MCF 10A (cell line): Measurements from ENCODE around the gene MYZAP. TPM values are rescaled to one million over a fixed set of nuclear protein-coding genes. Genes with fewer than 3 reads are reported as not detected.
A peak's percentile ranks its signal among the peaks of the same experiment; 100 is the strongest.

Experiments used
- BruUV-seq: library from RNA; stranded (reverse); fragments of 400-500 nt; replicated peaks from 2 replicates; lab custom pipeline; 2021; lab: Mats Ljungman, UMichigan
- CTCF ChIA-PET: fragments of 300-600 bp; sonication (Branson Sonifier 250); formaldehyde crosslinking; extraction: SDS; loops from one replicate; lab custom pipeline; 2021; ENCODE audit warnings: antibody characterized with exemption, inconsistent platforms; lab: Yijun Ruan, JAX
- POLR2A ChIA-PET: fragments of 300-600, 350-650 bp; sonication (Branson Sonifier 250); formaldehyde crosslinking; extraction: SDS; loops from one replicate; lab custom pipeline; 2020; ENCODE audit warnings: antibody characterized with exemption, inconsistent platforms; lab: Yijun Ruan, JAX
- DNase-seq: peaks from one replicate; pipeline ENCODE4 v3.0.0-alpha.2; 2018; ENCODE audit not compliant: unreplicated experiment
- H3K27ac Mint-ChIP-seq: one replicate; pipeline ENCODE4 v1.8.0; 2022; ENCODE audit warnings: mild to moderate bottlenecking, low read depth, mixed read lengths; ENCODE audit not compliant: unreplicated experiment
- H3K27me3 Mint-ChIP-seq: one replicate; pipeline ENCODE4 v1.8.0; 2022; ENCODE audit warnings: mixed read lengths; ENCODE audit not compliant: insufficient read depth, unreplicated experiment
- H3K36me3 Mint-ChIP-seq: one replicate; pipeline ENCODE4 v1.8.0; 2022; ENCODE audit warnings: mild to moderate bottlenecking, moderate library complexity, mixed read lengths; ENCODE audit not compliant: insufficient read depth, unreplicated experiment
- H3K4me1 Mint-ChIP-seq: one replicate; pipeline ENCODE4 v1.8.0; 2022; ENCODE audit warnings: mixed read lengths; ENCODE audit not compliant: insufficient read depth, unreplicated experiment
- H3K4me3 Mint-ChIP-seq: one replicate; pipeline ENCODE4 v1.8.0; 2022; ENCODE audit warnings: mild to moderate bottlenecking, moderate library complexity, mixed read lengths; ENCODE audit not compliant: unreplicated experiment
- H3K9me3 Mint-ChIP-seq: one replicate; pipeline ENCODE4 v1.8.0; 2022; ENCODE audit warnings: mixed read lengths; ENCODE audit not compliant: unreplicated experiment
- CTCF ChIP-seq: fragments of 200-600 bp; IDR thresholded peaks from one replicate; pipeline ENCODE4 v1.8.0; 2022; ENCODE audit warnings: antibody characterized with exemption, mild to moderate bottlenecking; ENCODE audit not compliant: unreplicated experiment
- intact Hi-C: fragments of 100-400 bp; cut with micrococcal nuclease; formaldehyde crosslinking; loops from 2 replicates; pipeline ENCODE4 v1.14.1; 2022
- total RNA-seq: library from RNA; stranded (reverse); gene quantifications from 2 replicates; pipeline ENCODE4 v1.2.3, GENCODE V29; 2022

The MYZAP gene
- total RNA-seq, 1 experiment from 2014 or later = 1.3 TPM

GRCh38 chr15:57667171-57667849 is 75.6 kb downstream of the MYZAP start:
- POLR2A ChIA-PET = interaction anchor here (0.6 to 5.9 kb wide), 7 partner anchors 9 to 404 kb away, joined by 3 to 45 read pairs (median 3); partner anchors contain the start of gene POLR2M
- peaks cover 19% of the 10 kb centered on the region for H3K4me1 Mint-ChIP-seq
- peak; percentile 73 for DNase-seq
- TF ChIP-seq CTCF = peak; percentile 50
- H3K27ac Mint-ChIP-seq = no peak overlapping the region
- H3K36me3 Mint-ChIP-seq = no peaks in the 10 kb centered on the region
- H3K27me3 Mint-ChIP-seq = no peaks in the 10 kb centered on the region
- no TSS peak for BruUV-seq
- CTCF ChIA-PET = interaction anchor here (0.6 to 6.3 kb wide), 29 partner anchors 9 to 1468 kb away, joined by 3 to 64 read pairs (median 4); partner anchors contain the start of gene ALDH1A2
- no peaks in the 10 kb centered on the region for H3K9me3 Mint-ChIP-seq
- intact Hi-C loops = loop anchor here (1.0 to 2.0 kb wide), 6 partner anchors 41 to 515 kb away; no protein-coding TSS in a partner anchor
- peak overlapping the region; percentile 43 for H3K4me3 Mint-ChIP-seq

GRCh38 chr15:57668016-57668415 is 76.3 kb downstream of the MYZAP start:
- H3K27ac Mint-ChIP-seq = no peak overlapping the region
- H3K4me3 Mint-ChIP-seq = no peak overlapping the region
- no peaks in the 10 kb centered on the region for H3K27me3 Mint-ChIP-seq
- intact Hi-C loops = no loop called here
- no peak for DNase-seq
- ChIA-PET POLR2A (interaction anchor here (0.6 to 5.9 kb wide), 5 partner anchors 12 to 403 kb away, joined by 3 to 45 read pairs (median 3); partner anchors contain the start of gene POLR2M), CTCF (interaction anchor here (0.6 to 6.3 kb wide), 20 partner anchors 10 to 515 kb away, joined by 3 to 64 read pairs (median 5); partner anchors contain the start of gene ALDH1A2)
- peaks cover 19% of the 10 kb centered on the region for H3K4me1 Mint-ChIP-seq
- no peaks in the 10 kb centered on the region for H3K9me3 Mint-ChIP-seq
- BruUV-seq = no TSS peak
- no peaks in the 10 kb centered on the region for H3K36me3 Mint-ChIP-seq
- TF ChIP-seq CTCF = no peak

- Mint-ChIP-seq H3K36me3 (no peaks in the 10 kb centered on the region), H3K27me3 (no peaks in the 10 kb centered on the region), H3K27ac (peak overlapping the region; percentile 49), H3K4me3 (no peak overlapping the region), H3K9me3 (no peaks in the 10 kb centered on the region), H3K4me1 (peaks cover 21% of the 10 kb centered on the region)
- no peak for TF ChIP-seq CTCF
- CTCF ChIA-PET = interaction anchor here (1.3 kb wide), 2 partner anchors 395 to 399 kb away, joined by 3 read pairs; no protein-coding TSS in a partner anchor
- POLR2A ChIA-PET = interaction anchor here (2.3 kb wide), 1 partner anchor 35 kb away, joined by 10 read pairs; the partner anchor contains the start of gene POLR2M
- no TSS peak for BruUV-seq
- no peak for DNase-seq
- intact Hi-C loops = no loop called here
Observed at GRCh38 chr15:57671636-57672035, 79.9 kb downstream of the MYZAP start.

- no peak for DNase-seq
- no peak for TF ChIP-seq CTCF
- CTCF ChIA-PET = interaction anchor here (1.1 to 1.6 kb wide), 2 partner anchors 9 to 186 kb away, joined by 3 to 8 read pairs; no protein-coding TSS in a partner anchor
- Mint-ChIP-seq H3K27me3 (no peaks in the 10 kb centered on the region), H3K4me1 (peaks cover 19% of the 10 kb centered on the region), H3K9me3 (no peaks in the 10 kb centered on the region), H3K36me3 (no peaks in the 10 kb centered on the region), H3K4me3 (no peak overlapping the region), H3K27ac (no peak overlapping the region)
- intact Hi-C loops = no loop called here
- POLR2A ChIA-PET = no interaction called here
- BruUV-seq = no TSS peak
Observed at GRCh38 chr15:57675481-57676181, 83.9 kb downstream of the MYZAP start.
